ENCODE data around the gene SP6.

- TF ChIP-seq CTCF (conservative IDR thresholded peaks at IDR 0.05) (no peak), ZFX (IDR thresholded peaks at IDR 0.05) (no peak)
Observed at GRCh38 chr17:47896672-47897490, 45.9 kb upstream of the SP6 start.
